ENCODE measurements around the gene RASA3. TPM values are rescaled to one million over a fixed set of nuclear protein-coding genes. Genes with fewer than 3 reads are reported as not detected.

Gene RASA3
- total RNA-seq, 1 experiment from 2014 or later = 9.1 TPM

GRCh38 chr13:114110091-114110829 is 22.2 kb downstream of the RASA3 start:
- Histone ChIP-seq H3K79me2 (ENCODE audit: low read length) (peaks cover 8% of the 10 kb centered on the region), H3K27me3 (ENCODE audit: low read length) (no peaks in the 10 kb centered on the region), H3F3A (ENCODE audit: low read length, unreplicated experiment) (no peaks in the 10 kb centered on the region), H3K9ac (ENCODE audit: low read length) (no peak overlapping the region), H4K20me1 (ENCODE audit: low read length) (no peaks in the 10 kb centered on the region), H2AFZ (ENCODE audit: low read length) (no peak overlapping the region), H3K27ac (ENCODE audit: low read length) (no peak overlapping the region), H3K4me1 (ENCODE audit: insufficient read depth, low read length) (peaks cover 9% of the 10 kb centered on the region), H3K9me3 (ENCODE audit: low read length) (no peaks in the 10 kb centered on the region), H3K4me2 (ENCODE audit: low read length) (no peak overlapping the region), H3K4me3 (ENCODE audit: low read length) (no peak overlapping the region), H3K9me2 (replicated peaks; ENCODE audit: low read length) (no peaks in the 10 kb centered on the region), H3K36me3 (ENCODE audit: low read depth, low read length) (no peaks in the 10 kb centered on the region)
- no peak for ATAC-seq
- DNase-seq = no peak
- intact Hi-C loops (cut with micrococcal nuclease) = no loop called here
- ChIA-PET CTCF (no interaction called here), POLR2A (ENCODE audit: unreplicated experiment) (no interaction called here)
- no TSS peak for BruUV-seq (replicated peaks)
- TF ChIP-seq CTCF (conservative IDR thresholded peaks at IDR 0.05; ENCODE audit: low read depth, low read length) (no peak), EZH2 (IDR thresholded peaks at IDR 0.05; ENCODE audit: low read length, unreplicated experiment) (no peak), EZH2phosphoT487 (IDR thresholded peaks at IDR 0.05; ENCODE audit: borderline replicate concordance, low read length) (no peak)

- Histone ChIP-seq H3K9me2 (replicated peaks; ENCODE audit: low read length) (no peaks in the 10 kb centered on the region), H3K79me2 (ENCODE audit: low read length) (peaks cover 8% of the 10 kb centered on the region), H3K4me1 (ENCODE audit: insufficient read depth, low read length) (peaks cover 3% of the 10 kb centered on the region), H3K4me3 (ENCODE audit: low read length) (no peak overlapping the region), H3K9ac (ENCODE audit: low read length) (no peak overlapping the region), H3K27me3 (ENCODE audit: low read length) (no peaks in the 10 kb centered on the region), H3K27ac (ENCODE audit: low read length) (no peak overlapping the region), H3K36me3 (ENCODE audit: low read depth, low read length) (no peaks in the 10 kb centered on the region), H2AFZ (ENCODE audit: low read length) (no peak overlapping the region), H3K9me3 (ENCODE audit: low read length) (no peaks in the 10 kb centered on the region), H3F3A (ENCODE audit: low read length, unreplicated experiment) (no peaks in the 10 kb centered on the region), H3K4me2 (ENCODE audit: low read length) (no peak overlapping the region), H4K20me1 (ENCODE audit: low read length) (no peaks in the 10 kb centered on the region)
- ATAC-seq (no peak), DNase-seq (no peak)
- BruUV-seq (replicated peaks) = no TSS peak
- intact Hi-C loops (cut with micrococcal nuclease) = no loop called here
- ChIA-PET CTCF (no interaction called here), POLR2A (ENCODE audit: unreplicated experiment) (no interaction called here)
- TF ChIP-seq CTCF (conservative IDR thresholded peaks at IDR 0.05; ENCODE audit: low read depth, low read length) (no peak), EZH2 (IDR thresholded peaks at IDR 0.05; ENCODE audit: low read length, unreplicated experiment) (no peak), EZH2phosphoT487 (IDR thresholded peaks at IDR 0.05; ENCODE audit: borderline replicate concordance, low read length) (no peak)
These were observed 22.8 kb downstream of the RASA3 start for GRCh38 chr13:114109641-114110041.

- Histone ChIP-seq H3K4me3 (ENCODE audit: low read length) (no peak overlapping the region), H3K36me3 (ENCODE audit: low read depth, low read length) (no peaks in the 10 kb centered on the region), H3K27me3 (ENCODE audit: low read length) (no peaks in the 10 kb centered on the region), H3K79me2 (ENCODE audit: low read length) (peaks cover under 1% of the 10 kb centered on the region), H3K9ac (ENCODE audit: low read length) (no peak overlapping the region), H3K9me3 (ENCODE audit: low read length) (no peaks in the 10 kb centered on the region), H3K9me2 (replicated peaks; ENCODE audit: low read length) (no peaks in the 10 kb centered on the region), H3K27ac (ENCODE audit: low read length) (no peak overlapping the region), H2AFZ (ENCODE audit: low read length) (no peak overlapping the region), H3K4me1 (ENCODE audit: insufficient read depth, low read length) (no peaks in the 10 kb centered on the region), H3K4me2 (ENCODE audit: low read length) (no peak overlapping the region), H3F3A (ENCODE audit: low read length, unreplicated experiment) (no peaks in the 10 kb centered on the region), H4K20me1 (ENCODE audit: low read length) (no peaks in the 10 kb centered on the region)
- DNase-seq (no peak), ATAC-seq (no peak)
- TF ChIP-seq EZH2phosphoT487 (IDR thresholded peaks at IDR 0.05; ENCODE audit: borderline replicate concordance, low read length) (no peak), CTCF (conservative IDR thresholded peaks at IDR 0.05; ENCODE audit: low read depth, low read length) (no peak), EZH2 (IDR thresholded peaks at IDR 0.05; ENCODE audit: low read length, unreplicated experiment) (no peak)
- ChIA-PET CTCF (no interaction called here), POLR2A (ENCODE audit: unreplicated experiment) (no interaction called here)
- intact Hi-C loops (cut with micrococcal nuclease) = no loop called here
- BruUV-seq (replicated peaks) = no TSS peak
These were observed 23.5 kb downstream of the RASA3 start for GRCh38 chr13:114108894-114109293.
